Activated naive CD4-positive, alpha-beta T cell treated with anti-CD3 and anti-CD28 coated beads for 36 hours (primary cell): ENCODE measurements around the gene KCNQ1. TPM values are rescaled to one million over a fixed set of nuclear protein-coding genes. Genes with fewer than 3 reads are reported as not detected.

Experiments used
- CTCF ChIA-PET: fragments of 350-600 bp; sonication (Branson Sonifier 250); formaldehyde crosslinking; loops from one replicate; lab custom pipeline; 2021; ENCODE audit warnings: antibody characterized with exemption; lab: Charles Lee
- DNase-seq: peaks from one replicate; pipeline ENCODE4 v3.0.0-alpha.2; 2020
- H3K27ac Mint-ChIP-seq: one replicate; pipeline ENCODE4 v1.8.0; 2021; ENCODE audit warnings: mild to moderate bottlenecking, mixed read lengths
- H3K27me3 Mint-ChIP-seq: one replicate; pipeline ENCODE4 v1.8.0; 2021; ENCODE audit warnings: low read depth, mixed read lengths
- H3K36me3 Mint-ChIP-seq: one replicate; pipeline ENCODE4 v1.8.0; 2021; ENCODE audit warnings: low read depth, mixed read lengths
- H3K4me1 Mint-ChIP-seq: one replicate; pipeline ENCODE4 v1.8.0; 2021; ENCODE audit warnings: low read depth, mixed read lengths
- H3K4me3 Mint-ChIP-seq: one replicate; pipeline ENCODE4 v1.8.0; 2021; ENCODE audit warnings: mild to moderate bottlenecking, moderate library complexity, mixed read lengths
- H3K9me3 Mint-ChIP-seq: one replicate; pipeline ENCODE4 v1.8.0; 2021; ENCODE audit warnings: mixed read lengths
- intact Hi-C: fragments of 100-400 bp; cut with micrococcal nuclease; formaldehyde crosslinking; loops from one replicate; pipeline ENCODE4 v1.15.1; 2023
- total RNA-seq, 2 experiments: library from RNA; stranded (reverse); gene quantifications; one replicate each; pipeline ENCODE4 v1.2.3, GENCODE V29; 2021

The KCNQ1 gene
- total RNA-seq, 2 experiments from 2014 or later, result 10.6 to 10.8 TPM

DNA sequence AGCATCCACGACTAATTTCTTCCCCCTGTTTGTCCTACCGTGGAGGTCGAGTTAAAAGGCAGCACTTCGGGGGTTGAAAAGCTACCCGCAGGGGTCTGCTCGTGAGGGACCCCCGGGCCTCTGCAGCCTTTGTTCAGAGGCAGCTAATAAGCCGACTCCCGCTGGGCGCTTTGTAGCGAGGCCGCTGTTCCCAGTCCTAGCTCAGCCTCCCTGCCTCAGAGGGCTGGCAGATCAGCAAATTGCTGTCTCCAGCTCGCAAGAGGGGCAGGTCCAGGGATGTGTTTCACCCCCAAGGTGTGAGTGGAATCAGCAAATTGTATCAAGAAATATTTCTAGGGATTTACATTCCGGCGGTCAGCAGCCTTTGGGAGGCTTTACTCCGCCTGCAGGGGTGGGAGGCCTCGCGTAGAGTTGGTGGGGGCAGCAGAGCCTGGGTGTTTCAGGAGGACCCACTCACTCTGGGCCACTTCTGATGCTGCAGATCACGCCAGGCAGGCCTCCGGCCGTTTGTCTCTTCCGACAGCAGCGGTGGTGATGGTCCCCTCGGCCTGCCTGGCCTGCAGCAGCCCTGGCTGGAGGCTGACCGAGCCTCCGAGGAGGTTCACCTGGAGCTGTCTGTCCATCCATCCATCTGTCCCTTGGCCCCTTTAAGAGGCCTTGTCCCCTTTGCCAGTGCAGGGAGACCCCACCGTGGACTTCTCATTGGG lies 276.6 kb downstream of the KCNQ1 start:
- CTCF ChIA-PET, result interaction anchor here (1.1 kb wide), 1 partner anchor 209 kb away, joined by 3 read pairs; no protein-coding TSS in a partner anchor
- intact Hi-C loops, result no loop called here
- H3K4me3 Mint-ChIP-seq, result no peak overlapping the region
- H3K27ac Mint-ChIP-seq, result no peak overlapping the region
- H3K9me3 Mint-ChIP-seq, result no peaks in the 10 kb centered on the region
- DNase-seq, result no peak
- H3K4me1 Mint-ChIP-seq, result no peaks in the 10 kb centered on the region
- H3K27me3 Mint-ChIP-seq, result no peaks in the 10 kb centered on the region
- H3K36me3 Mint-ChIP-seq, result no peaks in the 10 kb centered on the region

DNA sequence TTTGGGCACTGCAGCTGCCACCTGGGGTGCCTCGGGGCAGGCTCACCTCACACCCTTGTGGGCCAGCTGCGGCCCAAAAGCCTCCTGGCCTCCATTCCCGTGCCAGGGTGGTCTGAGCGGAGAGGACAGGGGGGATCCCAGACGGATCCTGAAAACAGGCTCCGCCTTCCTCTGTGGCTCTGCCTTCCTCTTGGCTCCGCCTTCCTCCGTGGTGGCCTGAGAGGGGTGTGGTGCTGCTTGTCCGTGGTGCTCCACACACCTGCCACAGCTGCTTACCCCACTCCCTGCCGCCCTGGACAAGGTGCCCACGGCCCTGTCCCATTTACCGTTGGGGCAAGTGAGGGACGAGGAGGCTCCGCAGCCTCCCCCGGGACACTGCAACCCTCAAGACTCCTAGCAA lies 278.1 kb downstream of the KCNQ1 start:
- Mint-ChIP-seq H3K27ac (no peak overlapping the region), H3K36me3 (no peaks in the 10 kb centered on the region), H3K27me3 (no peaks in the 10 kb centered on the region), H3K9me3 (no peaks in the 10 kb centered on the region), H3K4me1 (no peaks in the 10 kb centered on the region), H3K4me3 (no peak overlapping the region)
- intact Hi-C loops, result no loop called here
- no peak for DNase-seq
- CTCF ChIA-PET, result interaction anchor here (0.6 to 1.1 kb wide), 2 partner anchors 207 to 314 kb away, joined by 3 to 6 read pairs; no protein-coding TSS in a partner anchor

DNA sequence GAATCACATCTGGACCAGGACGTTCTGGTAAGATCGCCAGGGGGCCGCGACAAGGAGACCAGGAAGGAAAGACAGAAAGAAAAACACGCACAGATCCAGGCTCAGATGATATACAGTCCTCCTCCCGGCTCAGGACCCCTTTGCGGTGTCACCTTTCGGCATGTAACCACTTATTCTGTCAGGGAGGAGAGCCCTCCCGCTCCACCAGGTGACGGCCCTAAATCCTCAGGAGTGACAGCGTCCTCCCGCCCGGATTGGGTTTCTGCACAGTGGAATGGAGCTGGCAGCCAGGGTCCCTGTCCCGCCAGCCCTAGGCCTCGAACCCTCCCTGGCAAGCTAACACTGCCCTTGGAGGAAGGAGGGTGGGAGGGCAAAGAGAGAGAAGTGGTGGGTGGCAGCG lies 279.3 kb downstream of the KCNQ1 start:
- no peaks in the 10 kb centered on the region for H3K4me1 Mint-ChIP-seq
- CTCF ChIA-PET, result no interaction called here
- H3K36me3 Mint-ChIP-seq, result no peaks in the 10 kb centered on the region
- no peak for DNase-seq
- intact Hi-C loops, result no loop called here
- no peaks in the 10 kb centered on the region for H3K9me3 Mint-ChIP-seq
- H3K27ac Mint-ChIP-seq, result no peak overlapping the region
- H3K27me3 Mint-ChIP-seq, result no peaks in the 10 kb centered on the region
- no peak overlapping the region for H3K4me3 Mint-ChIP-seq

DNA sequence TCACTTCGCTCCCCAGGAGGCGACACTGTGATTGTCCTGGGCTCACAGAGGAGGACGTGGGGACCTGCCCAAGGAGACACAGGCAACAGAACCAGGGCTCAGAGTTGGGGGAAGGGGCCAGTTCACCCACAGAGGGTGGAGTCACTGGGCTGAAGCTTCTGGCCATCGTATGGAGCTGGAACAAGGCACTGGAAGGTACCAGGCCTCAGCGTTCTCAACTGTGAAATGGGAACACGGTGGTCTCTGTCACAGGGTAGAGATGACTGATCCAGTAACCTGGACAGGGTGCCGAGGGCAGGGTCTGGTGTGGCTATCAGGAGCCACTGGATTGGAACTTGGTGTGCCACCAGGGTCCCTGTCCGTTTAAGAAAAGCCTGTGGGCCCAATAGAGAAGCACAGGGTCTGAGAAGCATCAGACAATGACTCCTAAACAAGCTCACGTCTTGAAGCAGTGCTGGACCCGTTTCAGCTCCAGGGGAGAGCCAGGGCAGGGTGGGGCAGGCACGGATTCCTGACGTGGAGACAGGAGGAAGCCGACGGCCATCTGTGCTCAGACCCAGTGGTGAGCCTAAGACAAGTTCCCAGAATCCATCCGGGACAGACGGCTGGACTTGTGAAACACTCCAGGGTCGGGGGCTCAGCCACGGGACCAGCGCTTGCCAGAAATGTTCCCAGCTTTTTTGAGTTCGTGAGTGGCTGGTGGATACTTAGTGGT lies 280.0 kb downstream of the KCNQ1 start:
- Mint-ChIP-seq H3K36me3 (no peaks in the 10 kb centered on the region), H3K4me1 (no peaks in the 10 kb centered on the region), H3K9me3 (no peaks in the 10 kb centered on the region), H3K4me3 (no peak overlapping the region), H3K27me3 (no peaks in the 10 kb centered on the region), H3K27ac (no peak overlapping the region)
- CTCF ChIA-PET, result no interaction called here
- no peak for DNase-seq
- intact Hi-C loops, result no loop called here

DNA sequence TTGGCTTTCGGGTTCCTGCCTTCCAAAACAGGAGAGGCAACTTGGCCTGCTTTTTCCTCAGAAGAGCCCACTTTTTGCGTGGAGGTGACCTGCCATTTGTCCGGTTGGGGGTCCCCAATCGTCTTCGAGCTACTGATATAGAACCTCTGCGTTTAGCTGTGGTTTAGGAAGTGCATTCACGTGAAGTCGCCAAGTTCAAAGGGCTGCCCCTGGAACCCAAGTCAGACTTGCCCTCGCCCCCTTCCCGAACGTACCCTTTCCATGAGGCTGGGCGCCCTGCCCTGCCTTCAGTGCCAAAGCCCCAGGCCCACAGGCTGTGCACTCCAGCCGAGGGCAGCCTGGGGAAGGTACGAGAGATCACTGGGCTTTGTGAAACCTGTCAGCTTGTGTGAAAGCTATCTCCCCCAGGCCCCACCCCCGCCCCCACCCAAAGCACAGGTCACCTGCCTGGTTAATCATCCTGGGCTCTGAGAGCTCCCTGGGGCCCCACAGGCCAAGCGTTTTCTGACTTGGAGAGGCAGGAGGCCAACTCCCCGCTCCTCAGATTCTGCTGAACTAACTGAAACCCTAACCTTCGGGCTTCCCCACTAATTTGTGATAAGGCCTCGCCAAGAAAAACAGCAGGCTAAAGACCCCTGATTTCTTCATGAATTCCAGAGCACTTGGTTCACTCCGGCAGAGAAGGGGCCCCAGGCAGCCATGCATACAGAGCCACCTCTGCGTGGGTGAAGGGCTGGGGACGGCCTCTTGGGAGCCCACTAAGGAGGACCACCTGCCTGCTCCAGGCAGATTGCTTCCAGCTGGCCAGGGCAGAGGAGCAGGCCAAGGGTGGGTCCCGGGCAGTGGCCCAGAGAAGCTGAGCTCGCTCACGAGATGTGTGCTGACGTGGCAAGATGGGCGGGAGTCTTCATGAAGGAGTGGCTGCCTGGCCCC lies 280.8 kb downstream of the KCNQ1 start:
- Mint-ChIP-seq H3K4me3 (no peak overlapping the region), H3K4me1 (no peaks in the 10 kb centered on the region), H3K27ac (no peak overlapping the region), H3K27me3 (no peaks in the 10 kb centered on the region), H3K9me3 (no peaks in the 10 kb centered on the region), H3K36me3 (no peaks in the 10 kb centered on the region)
- DNase-seq, result no peak
- CTCF ChIA-PET, result no interaction called here
- intact Hi-C loops, result no loop called here

DNA sequence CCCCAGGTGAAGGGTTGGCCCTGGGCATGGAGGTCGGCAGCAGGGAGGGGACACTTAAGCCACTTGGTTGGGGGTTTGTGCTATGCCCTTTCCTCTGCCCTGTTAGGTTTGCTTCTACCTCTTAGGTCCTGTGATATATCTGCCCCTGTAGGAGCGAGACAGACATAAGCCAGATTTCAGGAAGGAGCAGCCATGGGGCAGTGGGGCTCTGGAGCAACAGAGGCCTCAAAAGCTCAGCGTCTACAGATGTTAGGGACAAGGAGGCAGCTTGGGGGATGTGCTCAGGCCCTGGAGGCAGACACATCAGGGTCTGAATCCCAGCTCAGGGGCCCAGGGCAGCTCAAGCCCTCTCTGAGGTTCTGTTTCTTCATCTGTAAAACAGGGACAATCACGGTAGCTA lies 282.2 kb downstream of the KCNQ1 start:
- CTCF ChIA-PET, result no interaction called here
- no peak overlapping the region for H3K4me3 Mint-ChIP-seq

DNA sequence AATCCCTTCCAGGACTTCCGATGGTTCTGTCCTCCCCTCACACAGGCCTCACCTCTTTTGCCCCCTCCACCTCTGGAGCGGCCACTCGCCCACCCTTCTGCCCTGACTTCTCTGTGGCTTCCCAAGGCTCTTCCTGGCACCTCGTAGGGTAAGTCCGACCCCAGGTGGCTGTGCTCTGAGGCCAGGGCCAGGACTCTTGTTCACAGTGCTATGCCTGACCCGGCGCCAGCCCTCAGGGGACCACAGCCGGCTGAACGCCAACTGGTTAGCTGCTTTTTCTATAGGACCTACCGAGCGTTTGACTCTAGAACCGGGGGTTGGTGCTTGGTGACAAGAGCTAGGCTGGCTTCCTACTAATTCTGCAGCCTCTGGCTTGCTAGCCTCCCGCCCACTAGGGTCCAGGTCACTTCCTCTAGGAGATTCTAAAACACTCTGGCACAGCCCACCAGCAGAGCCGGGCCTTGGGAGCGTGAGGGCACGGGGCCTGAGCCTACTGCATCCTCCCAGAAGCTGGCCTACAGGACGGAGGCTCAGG lies 283.4 kb downstream of the KCNQ1 start:
- DNase-seq, result no peak
- Mint-ChIP-seq H3K4me3 (no peak overlapping the region), H3K36me3 (no peaks in the 10 kb centered on the region), H3K27me3 (no peaks in the 10 kb centered on the region), H3K9me3 (no peaks in the 10 kb centered on the region), H3K27ac (no peak overlapping the region), H3K4me1 (no peaks in the 10 kb centered on the region)
- CTCF ChIA-PET, result interaction anchor here (0.6 kb wide), 2 partner anchors 143 to 299 kb away, joined by 3 to 4 read pairs; no protein-coding TSS in a partner anchor
- intact Hi-C loops, result no loop called here

More for the DNA sequence above, 282.2 kb downstream of the KCNQ1 start:
- Mint-ChIP-seq H3K27ac (no peak overlapping the region), H3K36me3 (no peaks in the 10 kb centered on the region), H3K27me3 (no peaks in the 10 kb centered on the region), H3K9me3 (no peaks in the 10 kb centered on the region), H3K4me1 (no peaks in the 10 kb centered on the region)
- no peak for DNase-seq
- intact Hi-C loops, result no loop called here

DNA sequence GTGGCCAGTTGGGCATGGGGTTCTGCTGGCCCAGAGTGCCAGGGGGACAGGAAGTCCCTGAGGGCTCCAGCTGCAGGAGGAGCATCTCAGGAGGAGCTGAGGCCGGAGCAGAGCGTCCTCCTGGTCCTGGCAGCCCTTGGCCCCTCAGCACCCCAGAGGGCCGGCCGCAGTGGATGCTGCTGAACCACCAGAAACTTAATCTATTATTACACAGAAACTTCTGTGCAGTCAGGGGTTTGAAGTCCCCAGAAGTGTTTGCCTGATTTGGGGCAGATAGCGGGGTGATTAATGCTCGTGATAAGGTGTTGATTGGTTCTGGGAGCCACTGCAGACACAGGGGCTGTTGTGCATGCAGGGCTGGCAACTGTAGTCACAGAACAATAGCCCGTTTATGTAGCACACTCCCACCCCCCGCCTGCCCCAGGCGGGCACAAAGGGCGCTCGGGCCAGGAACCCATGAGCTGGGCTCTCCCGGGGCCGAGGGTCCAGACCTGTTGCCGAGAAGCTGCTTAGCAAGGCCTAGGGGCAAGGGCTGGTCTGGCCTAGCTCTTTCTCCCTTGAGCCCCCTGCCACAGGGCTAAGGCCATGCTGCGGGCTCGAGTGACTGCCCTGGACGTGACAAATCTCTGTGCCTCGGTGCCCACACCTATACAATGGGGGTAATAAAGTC lies 284.0 kb downstream of the KCNQ1 start:
- Mint-ChIP-seq H3K36me3 (no peaks in the 10 kb centered on the region), H3K4me1 (no peaks in the 10 kb centered on the region), H3K27ac (no peak overlapping the region), H3K9me3 (no peaks in the 10 kb centered on the region), H3K4me3 (no peak overlapping the region), H3K27me3 (no peaks in the 10 kb centered on the region)
- no peak for DNase-seq
- CTCF ChIA-PET, result interaction anchor here (0.6 kb wide), 1 partner anchor 300 kb away, joined by 4 read pairs; no protein-coding TSS in a partner anchor
- intact Hi-C loops, result no loop called here

DNA sequence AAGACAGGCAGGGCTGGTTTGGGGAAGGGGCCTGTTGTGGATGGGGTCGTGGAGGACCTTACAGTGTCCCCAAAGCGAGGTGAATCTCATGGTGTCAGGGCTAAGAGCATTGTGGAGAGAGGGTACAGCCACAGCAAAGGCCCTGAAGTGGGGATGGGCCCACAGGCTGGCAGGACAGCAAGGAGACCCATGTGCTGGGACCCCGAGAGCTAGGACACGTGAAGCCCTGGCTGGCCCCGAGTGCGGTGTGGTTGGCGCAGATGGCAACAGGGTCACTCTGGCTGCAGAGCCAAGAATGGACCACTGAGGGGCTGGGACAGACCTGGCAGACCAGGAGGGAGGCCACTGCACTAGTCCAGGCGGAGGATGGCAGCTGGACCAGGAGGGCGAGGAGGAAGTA lies 285.0 kb downstream of the KCNQ1 start:
- DNase-seq, result no peak
- CTCF ChIA-PET, result no interaction called here
- no peaks in the 10 kb centered on the region for H3K9me3 Mint-ChIP-seq
- H3K27me3 Mint-ChIP-seq, result no peaks in the 10 kb centered on the region
- no peaks in the 10 kb centered on the region for H3K36me3 Mint-ChIP-seq
- H3K4me3 Mint-ChIP-seq, result no peak overlapping the region
- no peaks in the 10 kb centered on the region for H3K4me1 Mint-ChIP-seq
- intact Hi-C loops, result no loop called here
- no peak overlapping the region for H3K27ac Mint-ChIP-seq

DNA sequence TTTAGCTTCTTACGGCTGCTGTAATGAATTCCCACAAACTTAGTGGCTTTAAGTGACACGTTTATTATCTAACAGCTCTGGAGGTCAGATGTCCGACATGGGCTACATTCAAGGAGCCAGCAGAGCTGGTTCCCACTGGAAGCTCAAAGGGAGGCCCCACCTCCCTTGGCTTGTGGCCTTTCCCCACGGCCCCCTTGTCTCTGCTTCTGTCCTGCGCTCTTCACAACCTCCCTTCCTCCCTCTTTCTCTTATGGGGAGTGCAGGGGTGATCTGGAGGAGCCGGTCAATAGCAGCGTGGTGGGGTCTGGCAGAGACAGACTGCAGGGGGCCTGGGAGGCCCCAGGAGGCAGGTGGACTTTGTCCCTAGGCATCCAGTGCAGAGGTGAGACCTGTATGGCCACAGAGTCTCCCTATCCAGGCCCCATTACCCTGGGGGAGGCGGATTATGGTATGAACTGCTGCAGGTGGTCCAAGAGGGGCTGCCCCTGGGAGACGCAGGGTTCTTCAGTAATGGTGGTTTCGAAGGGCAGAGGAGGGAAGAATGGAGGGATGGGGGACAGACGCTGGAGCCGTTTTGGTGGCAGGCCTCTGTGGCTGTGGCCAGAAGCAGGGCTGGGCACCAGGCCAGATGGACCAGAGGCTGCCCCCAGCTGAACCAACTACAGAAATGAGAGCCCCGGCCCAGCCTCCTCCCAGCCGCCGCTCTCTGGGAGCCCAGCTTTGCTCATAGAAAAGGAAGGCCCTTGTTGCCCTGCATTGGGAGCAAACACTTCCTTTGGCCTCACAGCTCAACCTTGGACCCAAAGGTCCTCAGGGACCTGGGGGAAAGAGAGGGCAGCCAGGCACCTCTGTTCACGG lies 285.7 kb downstream of the KCNQ1 start:
- H3K4me1 Mint-ChIP-seq, result no peaks in the 10 kb centered on the region
- H3K36me3 Mint-ChIP-seq, result no peaks in the 10 kb centered on the region
- no peak for DNase-seq
- H3K27me3 Mint-ChIP-seq, result no peaks in the 10 kb centered on the region
- intact Hi-C loops, result no loop called here
- no peaks in the 10 kb centered on the region for H3K9me3 Mint-ChIP-seq
- CTCF ChIA-PET, result no interaction called here
- no peak overlapping the region for H3K27ac Mint-ChIP-seq
- no peak overlapping the region for H3K4me3 Mint-ChIP-seq
